GM18508 (cell line): ENCODE measurements around the gene PNMA6E.
"Not testable (repeated sequence)": the region's sequence is repeated elsewhere in the genome, so short reads cannot be mapped to it uniquely, and the experiment has no call there.

Source experiments
- ATAC-seq: cut with Tn5 transposase; IDR thresholded peaks from one replicate; pipeline ENCODE4 v1.9.1; 2021; ENCODE audit warnings: moderate number of reproducible peaks; ENCODE audit not compliant: insufficient read depth, unreplicated experiment

The PNMA6E gene

DNA sequence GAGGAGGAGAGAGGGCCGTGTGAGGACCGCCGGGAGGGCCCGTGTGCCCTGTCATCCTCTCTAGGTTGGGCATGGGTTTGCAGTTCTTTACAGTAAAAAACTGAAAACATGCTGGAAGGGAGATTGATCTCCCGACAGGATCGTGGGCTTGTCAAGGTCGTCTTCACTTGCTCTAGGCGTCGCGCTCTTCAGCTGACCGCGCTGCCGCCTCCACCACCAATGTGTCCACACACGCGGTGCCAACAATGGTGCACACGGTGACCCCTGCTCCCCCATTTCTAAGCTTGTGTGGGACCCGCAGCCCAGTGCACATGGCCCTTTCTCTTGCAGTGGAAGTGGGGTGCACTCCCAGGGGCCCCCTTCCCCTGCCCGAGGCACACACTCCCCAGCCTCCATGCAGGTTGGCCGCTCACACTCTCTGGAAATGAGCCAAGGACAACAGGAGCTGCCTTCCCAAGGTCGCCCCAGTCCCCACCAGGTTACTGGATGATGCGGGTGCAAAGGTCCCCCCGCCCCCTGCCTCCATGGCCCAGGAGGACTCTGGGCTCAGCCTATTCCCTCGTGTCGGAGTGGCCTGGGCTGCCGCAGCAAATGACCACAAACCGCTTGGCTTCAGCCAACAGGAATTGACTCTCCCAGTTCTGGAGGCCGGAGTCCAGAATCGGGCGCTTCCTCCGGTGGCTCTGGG lies 8.4 kb upstream of the PNMA6E start:
- no peak for ATAC-seq

DNA sequence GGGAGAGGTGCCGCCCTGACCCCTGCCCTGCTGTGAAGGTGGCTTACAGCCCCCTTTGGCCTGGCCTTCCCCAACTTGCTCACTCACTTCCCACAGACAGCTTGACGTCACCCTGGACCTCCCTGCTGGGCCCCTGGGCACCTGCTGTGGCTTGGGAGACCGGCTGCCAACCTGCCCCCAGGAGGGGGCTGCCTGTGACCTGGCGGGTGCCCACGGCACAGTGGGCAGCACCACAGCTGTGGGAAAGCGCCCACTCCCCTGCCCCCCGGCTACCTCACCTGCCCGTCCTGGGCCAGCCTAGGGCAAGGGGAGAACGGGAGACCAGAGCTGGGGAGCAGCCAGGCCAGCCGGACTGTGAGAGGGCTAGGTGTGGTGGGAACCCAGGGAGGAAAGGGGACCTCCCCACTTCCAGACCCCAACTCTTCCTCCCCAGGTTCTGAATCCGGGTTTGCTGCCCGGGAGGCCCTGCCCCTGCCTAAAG lies 7.8 kb upstream of the PNMA6E start:
- ATAC-seq = no peak

DNA sequence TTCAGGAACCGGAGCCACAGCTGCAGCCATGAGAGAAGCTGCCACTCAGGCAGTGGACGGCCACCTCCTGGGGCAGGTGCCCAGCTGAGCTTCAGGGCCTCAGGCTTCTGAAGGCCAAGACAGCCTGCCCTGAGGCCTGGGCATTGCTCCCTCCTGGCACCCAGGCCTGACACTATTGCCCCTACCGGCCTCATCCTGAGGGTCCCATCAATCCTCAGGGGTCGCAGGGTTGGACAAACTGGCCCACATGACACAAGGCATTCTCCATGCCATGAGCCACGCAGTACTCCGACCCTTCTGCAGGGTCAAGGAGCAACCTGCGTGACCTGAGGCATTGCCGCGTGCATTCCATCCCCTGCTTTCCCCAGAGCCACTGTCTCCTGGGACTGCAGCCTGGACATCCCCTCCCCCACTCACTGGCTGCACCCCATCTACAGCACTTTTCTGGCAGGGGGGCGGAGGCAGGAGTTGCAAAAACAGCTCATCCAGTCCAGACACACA lies 7.1 kb upstream of the PNMA6E start:
- no peak for ATAC-seq

DNA sequence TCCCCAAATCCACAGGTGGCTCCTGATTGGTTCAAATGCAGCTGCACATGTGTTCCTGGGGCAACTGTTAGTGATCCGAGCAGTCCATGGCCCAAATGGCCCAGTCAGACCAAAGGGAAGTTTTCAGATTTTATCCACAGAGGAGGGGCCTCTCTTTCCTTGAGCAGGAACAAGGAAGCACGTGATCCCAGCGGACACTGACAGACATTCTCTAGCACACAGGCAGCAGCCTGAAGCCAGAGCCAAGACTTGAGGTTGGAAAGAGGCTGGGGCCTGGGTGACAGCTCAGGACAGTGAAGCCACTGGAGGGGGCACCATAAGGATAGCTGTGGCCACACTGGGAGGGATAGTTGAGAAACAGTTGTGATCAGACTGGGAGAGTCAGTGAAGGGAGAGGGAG lies 6.6 kb upstream of the PNMA6E start:
- ATAC-seq = no peak

DNA sequence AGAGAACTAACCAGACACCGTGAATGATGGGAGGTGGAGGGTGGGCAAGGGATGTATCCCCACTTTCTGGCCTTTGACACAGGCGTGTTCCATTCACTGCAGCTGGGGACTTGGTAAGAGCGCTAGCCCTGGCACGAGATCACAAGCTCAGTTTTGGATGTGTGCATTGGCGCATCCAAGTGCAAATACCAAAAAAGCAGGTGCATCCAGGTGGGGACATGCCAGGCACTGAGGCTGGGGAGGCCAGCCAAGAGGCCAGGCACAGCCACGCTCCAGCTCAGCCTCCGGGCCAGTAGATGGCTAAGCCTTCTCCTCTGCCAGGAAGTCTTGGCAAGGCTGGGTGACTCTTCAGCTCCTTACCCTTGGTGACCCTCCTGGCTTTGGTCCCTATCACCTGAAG lies 5.8 kb upstream of the PNMA6E start:
- no peak for ATAC-seq

DNA sequence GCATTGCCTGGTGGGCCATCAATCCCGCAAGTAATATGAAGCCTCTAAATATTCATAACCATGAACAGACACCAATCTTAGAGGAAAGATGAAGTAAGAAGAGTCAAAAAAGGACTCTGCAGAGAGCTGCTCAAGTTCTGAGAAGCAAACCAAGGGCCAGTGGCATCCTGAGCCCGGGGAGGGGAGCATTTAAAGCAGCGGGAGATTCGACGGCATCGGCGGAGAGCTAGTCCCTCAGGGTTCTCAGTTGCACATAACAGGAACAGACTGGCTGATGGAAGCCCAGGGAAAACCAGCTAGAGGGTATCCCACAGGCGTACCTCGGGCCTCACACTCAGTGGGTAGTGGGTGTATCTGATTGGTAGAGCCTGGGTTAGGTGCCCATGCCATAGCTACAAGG lies 4.9 kb upstream of the PNMA6E start:
- ATAC-seq = no peak

DNA sequence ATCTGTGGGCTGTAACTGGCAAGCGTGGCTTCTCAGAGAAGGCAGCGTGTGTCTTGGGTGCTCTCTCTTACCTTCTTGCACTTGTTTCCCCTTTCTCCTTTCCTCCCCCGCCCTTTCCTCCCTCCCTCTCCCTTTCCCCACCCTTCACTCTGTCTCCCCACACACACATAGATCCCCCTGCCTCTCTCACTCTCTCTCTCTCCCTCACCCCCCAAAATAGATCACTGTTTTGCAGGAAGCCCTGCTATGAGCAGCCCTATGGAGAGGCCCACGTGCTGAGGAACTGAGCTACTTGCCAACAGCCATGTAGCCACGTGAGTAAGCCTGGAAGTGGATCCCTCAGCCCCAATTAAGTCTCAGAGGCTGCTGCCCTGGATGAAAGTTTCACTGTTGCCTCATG lies 4.3 kb upstream of the PNMA6E start:
- no peak for ATAC-seq

DNA sequence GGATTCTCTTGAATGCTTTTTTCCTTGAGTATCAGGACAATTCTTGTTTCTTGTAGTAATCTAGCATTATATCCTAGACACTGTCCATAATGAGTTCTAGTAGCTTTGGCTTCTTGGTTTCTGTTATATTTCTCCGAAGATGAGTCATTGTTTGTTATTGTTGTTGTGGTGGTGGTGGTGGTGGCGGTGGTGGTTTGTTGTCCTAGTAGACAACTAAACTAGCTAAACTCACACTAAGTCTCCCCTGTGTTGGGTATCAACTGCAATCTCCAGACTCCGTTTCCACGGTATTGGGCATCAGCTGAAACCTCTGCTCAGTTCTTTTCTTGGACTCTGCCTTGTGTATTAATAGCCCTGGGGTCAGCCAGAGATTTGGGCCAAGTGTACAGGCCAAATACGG lies 3.2 kb upstream of the PNMA6E start:
- ATAC-seq = not testable (repeated sequence)

DNA sequence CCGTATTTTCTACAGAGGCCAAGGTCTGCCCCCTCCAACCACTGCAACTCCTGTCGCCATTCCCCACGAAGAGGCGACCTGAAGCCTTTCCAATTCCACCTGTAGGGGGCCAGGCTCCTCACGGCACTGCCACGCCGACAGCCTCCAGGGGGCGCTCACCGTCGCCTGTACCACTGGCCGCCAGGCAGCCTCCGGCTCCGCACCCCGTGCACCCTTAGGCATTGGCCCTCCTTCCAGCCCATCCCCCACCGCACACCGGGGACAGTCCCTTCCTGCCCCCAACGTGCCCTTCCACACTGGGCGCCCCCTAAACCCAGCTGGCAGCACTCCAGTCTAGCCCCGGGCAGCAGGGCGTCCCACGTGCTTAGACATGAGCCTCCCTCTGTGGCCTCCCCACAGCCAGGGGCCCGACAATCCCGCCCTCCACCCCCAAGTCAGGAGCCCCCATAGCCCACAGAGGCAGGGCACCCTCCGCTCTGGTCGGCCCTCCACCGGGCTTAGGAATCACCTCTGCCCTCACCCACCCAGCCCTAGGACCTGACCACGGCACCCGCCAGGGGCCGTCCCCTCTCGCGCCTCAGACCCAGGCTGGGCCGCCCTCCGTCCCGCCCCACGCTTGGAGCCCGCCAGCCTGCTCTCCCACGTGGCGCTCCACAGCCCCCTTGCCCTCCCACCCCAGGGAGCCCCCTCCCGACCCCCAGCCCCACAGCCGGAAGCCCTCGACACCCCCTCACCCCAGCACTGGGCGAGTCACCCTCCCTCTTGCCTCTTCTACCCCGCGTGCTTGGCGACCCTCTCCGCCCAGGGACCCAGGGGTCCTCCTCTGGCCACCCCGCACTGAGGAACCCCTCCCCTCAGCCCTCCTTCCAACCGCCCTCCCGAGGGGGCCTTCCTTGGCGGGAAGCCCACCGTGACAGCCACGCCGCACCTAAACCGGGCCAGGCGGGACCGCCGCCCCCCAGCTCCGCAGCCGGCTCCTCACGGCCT lies 711 bp downstream of the PNMA6E start:
- no peak for ATAC-seq

DNA sequence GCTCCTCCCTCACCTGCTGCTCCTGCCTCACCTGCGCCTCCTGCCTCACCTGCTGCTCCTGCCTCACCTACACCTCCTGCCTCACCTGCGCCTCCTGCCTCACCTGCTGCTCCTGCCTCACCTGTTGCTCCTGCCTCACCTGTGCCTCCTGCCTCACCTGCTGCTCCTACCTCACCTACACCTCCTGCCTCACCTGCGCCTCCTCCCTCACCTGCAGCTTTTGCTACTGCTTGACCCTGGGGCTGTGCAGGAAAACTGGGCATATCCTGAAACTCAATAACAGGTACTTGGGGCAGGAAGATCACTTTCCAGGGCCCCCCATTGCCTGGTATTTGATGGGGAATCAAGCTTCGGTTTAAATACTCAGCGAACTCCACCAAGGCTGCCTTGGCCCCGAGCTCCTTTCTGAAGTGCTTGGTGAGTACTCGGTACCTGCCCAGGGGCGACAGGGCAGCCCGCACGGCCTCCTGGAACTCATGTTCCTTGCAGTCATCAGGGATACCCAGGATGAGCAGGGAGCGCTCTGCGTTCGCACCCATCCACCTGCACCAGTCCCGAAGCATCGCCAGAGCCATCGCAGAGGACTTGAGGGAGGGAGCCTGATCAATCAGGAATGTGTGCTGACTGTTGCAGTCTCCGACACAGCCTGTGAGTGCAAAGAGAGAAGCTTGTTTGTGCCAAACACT lies 2.7 kb downstream of the PNMA6E start:
- no peak for ATAC-seq

DNA sequence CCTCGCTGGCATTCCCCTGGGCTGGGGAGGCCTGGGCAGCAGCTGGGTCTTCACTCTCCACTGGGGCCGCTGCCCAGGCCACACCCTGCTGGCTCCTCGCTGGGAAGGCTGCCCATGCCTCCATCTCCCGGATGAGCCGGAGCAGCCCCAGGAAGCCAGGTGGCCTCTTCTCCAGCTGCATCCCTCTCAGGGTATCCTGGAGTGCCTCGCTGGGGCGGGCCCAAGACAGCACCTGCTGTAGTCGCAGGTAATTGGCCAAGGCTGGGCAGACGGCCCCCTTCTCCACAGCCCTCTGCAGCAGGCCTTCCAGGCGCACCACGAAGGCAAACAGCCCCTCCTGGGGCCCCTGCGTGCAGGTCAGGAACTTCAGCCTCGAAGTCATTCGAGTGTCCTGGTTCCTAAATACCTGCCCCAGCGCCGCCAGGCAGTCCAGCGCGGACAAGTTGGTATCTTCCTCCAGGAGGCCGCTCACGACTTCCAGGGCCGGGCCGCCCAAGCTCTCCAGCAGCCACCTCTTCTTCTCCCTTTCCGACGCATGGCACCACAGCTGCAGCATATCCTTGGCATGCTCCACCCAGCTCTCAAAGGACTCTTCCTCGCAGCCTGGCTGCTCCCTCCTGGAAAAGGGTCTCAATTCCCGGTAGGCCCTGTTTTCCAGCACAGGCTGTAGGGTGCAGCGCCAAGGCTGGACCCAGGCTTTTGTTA lies 3.7 kb downstream of the PNMA6E start:
- ATAC-seq = no peak

DNA sequence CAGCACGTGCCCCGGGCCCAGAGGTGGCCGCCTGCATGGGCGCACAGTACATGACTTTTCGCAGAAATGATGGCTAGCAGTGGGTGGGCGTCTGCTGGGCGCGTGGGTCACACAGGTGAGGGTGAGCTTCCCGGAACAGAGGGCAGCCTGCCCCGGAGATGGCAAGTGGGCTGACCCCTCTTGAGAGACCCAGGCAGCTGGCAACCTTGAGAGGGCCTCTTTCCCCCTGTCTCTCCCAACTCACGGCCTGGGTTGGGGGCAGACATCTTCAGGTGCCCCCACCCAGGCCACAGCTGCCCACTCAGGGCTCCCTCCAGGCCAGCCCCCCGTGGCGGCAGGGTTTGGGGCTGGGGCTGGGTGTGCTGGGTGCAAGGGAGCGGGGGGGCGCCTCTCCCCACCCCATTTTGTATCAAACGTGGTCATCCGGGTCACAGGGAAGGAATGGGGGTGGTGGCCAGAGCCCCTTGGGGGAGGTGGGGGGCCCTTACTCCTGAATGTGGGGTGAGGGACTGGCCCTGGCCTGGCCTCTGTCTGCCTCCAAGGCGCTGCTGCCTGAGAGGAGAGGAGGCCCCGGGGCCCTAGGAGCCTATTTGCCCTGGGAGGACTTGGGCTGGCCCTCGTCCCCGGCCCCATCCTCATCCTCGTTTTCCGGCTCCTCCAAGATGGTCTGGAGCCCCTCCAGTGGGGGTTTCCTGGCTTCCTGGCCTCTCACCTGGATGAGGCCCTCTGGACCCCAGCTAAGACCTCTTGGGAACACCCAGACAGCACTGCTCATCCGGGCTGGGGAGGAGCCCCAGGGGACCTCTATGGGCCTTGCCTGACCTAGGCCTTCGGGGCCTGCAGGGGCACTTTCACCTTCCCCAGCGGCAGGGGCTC lies 4.6 kb downstream of the PNMA6E start:
- ATAC-seq = no peak

DNA sequence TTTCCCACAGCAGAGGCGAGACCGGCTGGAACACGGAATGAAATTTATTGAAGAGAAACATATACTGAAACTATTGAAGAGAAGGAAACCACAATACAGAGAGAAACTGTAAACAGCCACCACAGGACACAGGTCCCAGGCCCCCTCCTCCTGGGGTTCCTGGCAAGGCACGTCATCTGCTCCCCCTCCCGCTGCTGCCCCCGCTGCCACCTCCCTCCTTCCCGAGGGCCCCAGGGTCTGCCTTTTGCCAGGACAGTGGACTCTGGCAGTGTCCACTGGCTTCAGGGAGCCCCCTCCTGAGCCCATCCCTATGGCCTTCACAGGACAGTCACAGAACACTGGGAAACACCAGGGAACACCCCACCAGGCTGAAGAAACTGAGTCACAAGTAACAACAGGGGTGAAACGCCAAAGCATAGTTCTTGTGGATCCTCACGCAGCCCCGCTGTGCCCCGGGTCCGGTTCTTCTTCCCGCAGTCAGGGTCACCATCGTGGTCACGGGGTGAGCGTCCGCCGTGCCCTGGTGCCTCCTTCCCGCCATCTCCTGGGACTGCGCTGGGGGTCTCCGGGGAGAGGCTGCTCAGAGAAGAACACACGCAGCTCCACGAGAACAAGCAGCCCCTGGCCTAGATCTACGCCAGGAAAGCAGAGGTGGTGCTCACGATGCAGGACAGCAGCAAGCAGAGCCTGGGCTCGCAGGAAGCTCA lies 5.4 kb downstream of the PNMA6E start:
- ATAC-seq = no peak

DNA sequence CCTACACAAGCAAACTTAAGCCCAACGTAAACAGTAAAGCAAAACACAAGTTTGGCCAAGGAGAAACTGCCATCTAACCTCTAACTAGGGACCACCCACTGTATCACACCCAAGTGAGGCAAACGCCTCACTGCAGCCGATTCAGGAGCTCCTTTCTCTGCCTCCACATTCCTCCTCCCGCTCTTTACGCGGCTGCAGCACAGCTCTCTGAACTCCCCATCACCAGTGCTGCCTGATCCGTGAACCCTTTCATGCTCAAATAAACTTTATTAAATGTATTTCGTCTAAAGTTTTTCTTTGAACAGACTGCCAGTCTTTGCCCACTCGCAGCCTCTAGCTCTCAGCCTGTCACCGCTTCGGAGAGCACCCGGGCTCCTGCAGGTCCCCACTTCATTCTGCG lies 6.5 kb downstream of the PNMA6E start:
- no peak for ATAC-seq

DNA sequence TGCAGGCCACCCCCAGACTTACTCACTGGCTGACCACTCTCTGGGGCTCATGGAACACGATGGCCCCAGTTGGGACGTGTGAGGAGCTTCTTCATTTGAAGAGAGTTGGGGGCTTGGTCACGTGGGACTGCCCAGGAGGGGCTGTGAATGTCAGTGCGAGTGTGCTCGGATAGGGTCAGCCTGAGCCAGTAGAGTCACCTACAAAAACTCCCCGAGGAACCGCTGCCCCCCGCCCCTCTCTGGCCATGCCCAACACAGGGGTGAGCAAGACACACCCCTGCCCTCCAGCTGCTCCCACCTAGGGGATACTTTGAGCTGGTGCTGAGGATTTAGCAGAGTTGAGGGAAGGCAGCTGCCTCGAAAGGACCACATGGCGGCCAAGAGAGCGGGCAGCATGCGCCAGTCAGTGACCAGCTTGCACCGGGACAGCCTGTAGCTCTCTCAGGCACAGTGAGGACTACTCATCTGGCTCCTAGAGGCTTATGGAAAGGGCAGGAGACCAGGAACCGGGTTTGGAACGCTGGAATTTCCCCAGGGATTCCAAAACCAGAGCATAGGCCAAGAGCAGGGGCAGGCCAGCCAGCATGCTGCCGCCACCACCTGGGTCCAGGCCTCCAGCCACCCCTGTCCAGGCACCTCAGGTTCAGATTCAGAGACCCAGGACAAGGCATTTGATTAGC lies 8.4 kb downstream of the PNMA6E start:
- no peak for ATAC-seq

DNA sequence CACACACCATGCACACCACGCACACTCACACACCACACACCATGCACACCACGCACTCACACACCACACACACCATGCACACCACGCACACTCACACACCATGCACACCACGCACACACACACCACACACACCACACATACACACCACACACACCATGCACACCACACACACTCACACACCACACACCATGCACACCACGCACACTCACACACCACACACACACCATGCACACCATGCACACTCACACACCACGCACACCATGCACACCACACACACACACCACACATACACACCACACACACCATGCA lies 11.7 kb downstream of the PNMA6E start:
- ATAC-seq = not testable (repeated sequence)

DNA sequence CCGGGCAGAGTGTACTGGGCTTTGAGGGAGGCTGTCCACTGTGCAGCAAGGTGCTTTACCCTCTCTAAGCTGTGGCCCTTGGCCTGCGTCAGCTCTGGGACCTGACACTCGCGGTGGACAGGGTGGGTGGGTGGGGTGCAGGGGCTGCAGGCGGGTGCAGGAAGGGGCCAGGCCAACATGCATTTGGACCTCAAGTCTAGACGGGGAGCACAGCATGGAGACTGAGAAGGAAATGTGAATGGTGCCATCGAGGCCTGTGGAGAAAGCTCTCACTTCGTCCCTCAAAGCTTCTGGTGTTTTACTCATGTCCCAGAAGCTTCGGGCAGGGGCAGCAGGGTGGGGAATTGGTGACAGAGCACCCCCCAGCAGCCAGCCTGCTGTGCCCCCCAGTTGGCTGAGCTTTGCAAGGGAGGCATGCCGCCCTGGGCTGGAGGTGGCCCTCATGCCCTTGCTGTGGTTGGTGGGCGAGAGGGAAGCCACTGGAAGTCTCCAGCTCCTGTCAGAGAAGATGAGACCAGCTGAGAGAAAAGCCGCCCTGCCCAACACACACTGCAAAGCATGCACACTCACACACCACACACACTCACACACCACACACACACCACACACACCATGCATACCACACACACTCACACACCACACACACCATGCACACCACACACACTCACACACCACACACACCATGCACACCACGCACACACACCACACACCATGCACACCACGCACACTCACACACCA lies 12.3 kb downstream of the PNMA6E start:
- ATAC-seq = no peak
